T-helper 17 cell (primary cell): ENCODE results near the gene LARGE1. TPM values are rescaled to one million over a fixed set of nuclear protein-coding genes. Genes with fewer than 3 reads are reported as not detected.

Experiments used
- ATAC-seq: fragments of 150-1000 bp; cut with Tn5 transposase; 2 replicates; pipeline ENCODE4 v1.10.0; 2021; ENCODE audit warnings: mild to moderate bottlenecking, moderate library complexity
- DNase-seq, 3 donors: peaks; one replicate each; pipeline versions ENCODE4 v3.0.0 to v3.0.0-alpha.2; 2020 to 2021
- H3K9me3 ChIP-seq: one replicate; pipeline ENCODE4 v1.7.0; 2013; ENCODE audit warnings: low read length, mild to moderate bottlenecking; ENCODE audit not compliant: control insufficient read depth, poor library complexity, severe bottlenecking
- H3K27ac Mint-ChIP-seq: one replicate; pipeline ENCODE4 v1.8.0; 2022; ENCODE audit warnings: mild to moderate bottlenecking, moderate library complexity, mixed read lengths
- H3K27me3 Mint-ChIP-seq: one replicate; pipeline ENCODE4 v1.8.0; 2022; ENCODE audit warnings: mixed read lengths
- H3K36me3 Mint-ChIP-seq: one replicate; pipeline ENCODE4 v1.8.0; 2022; ENCODE audit warnings: low read depth, mixed read lengths
- H3K4me1 Mint-ChIP-seq: one replicate; pipeline ENCODE4 v1.8.0; 2022; ENCODE audit warnings: mild to moderate bottlenecking, mixed read lengths
- H3K4me3 Mint-ChIP-seq: one replicate; pipeline ENCODE4 v1.8.0; 2022; ENCODE audit warnings: mild to moderate bottlenecking, moderate library complexity, mixed read lengths
- total RNA-seq, 4 donors: library from RNA in 2 of 4; stranded (reverse) in 2 of 4; gene quantifications; one replicate each; pipeline ENCODE4 v1.2.3 and lab custom pipeline; 2022 to 2026

The LARGE1 gene
- total RNA-seq, 2 donors from 2014 or later = 2.1 to 7.0 TPM

DNA sequence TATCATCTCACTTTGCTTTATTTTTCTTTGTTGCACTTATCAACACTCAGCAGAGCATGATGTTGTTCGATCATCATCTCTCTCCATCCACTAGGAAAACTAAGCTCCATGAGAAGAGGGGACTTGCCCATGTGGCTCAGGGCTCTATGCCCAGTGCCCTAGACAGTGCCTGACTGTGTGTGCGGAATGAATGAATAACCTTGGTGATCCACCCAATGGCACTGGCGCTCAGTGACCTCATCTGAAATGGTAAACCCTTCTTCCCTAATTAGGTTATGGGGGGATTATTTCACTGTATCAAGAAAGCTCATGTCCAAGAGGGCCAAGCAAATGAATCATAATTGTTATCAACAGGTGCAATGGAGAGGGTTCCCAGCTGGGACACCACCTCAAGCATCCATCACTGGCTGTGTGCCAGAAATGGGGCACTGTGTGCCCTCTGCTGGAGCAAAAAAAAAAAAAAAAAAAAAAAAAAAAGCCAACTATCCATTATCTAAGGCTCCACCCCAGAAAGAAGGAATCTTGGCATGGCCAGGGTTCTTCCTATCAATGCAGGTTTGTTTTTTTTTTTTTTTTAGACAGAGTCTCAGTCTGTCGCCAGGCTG lies 172.6 kb downstream of the LARGE1 start:
- no peak overlapping the region for H3K27ac Mint-ChIP-seq
- no peaks in the 10 kb centered on the region for H3K27me3 Mint-ChIP-seq
- no peaks in the 10 kb centered on the region for H3K36me3 Mint-ChIP-seq
- DNase-seq (no peak), ATAC-seq (no peak)
- no peaks in the 10 kb centered on the region for H3K4me1 Mint-ChIP-seq
- H3K9me3 ChIP-seq = no peaks in the 10 kb centered on the region
- no peak overlapping the region for H3K4me3 Mint-ChIP-seq

DNA sequence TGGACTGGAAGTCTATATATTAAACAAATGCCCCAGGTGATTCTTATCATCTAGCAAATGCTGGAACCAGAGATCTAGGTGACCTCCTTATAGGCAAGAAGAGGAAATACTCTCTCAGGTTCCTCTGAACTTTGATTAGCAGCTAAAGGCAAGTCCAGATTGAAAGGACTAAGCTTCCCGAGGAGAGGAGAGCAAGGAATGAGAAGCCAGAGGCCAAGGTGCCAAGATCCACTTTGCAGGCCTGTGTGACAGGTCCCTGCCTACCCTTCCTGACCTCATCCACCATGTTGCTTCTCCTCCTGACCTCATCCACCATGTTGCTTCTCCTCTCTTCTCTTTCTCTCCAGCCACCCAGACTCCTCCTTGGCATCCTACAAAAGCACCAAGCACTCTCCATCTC lies 173.2 kb downstream of the LARGE1 start:
- no peak overlapping the region for H3K4me3 Mint-ChIP-seq
- no peaks in the 10 kb centered on the region for H3K9me3 ChIP-seq
- H3K27ac Mint-ChIP-seq = no peak overlapping the region
- DNase-seq (no peak), ATAC-seq (no peak)
- no peaks in the 10 kb centered on the region for H3K36me3 Mint-ChIP-seq
- no peaks in the 10 kb centered on the region for H3K4me1 Mint-ChIP-seq
- H3K27me3 Mint-ChIP-seq = no peaks in the 10 kb centered on the region

DNA sequence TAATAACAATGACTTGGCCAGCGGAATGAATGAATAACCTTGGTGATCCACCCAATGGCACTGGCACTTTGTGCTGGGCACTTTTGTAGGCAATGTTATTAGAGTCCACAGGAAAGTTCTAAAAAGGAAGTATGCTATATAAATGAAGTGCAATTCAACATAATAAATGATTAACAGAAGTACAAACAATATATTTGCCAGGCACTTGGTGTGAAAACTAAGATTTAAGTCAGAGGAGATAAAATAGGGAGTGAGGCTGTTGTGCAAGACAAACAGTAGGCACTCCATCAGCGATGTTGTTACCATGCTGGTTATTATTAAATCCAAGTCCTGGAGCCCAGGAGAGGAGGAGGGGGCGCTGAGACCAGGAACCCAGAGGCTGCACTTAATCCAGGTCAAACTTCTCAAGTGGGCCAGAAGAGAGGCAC lies 173.8 kb downstream of the LARGE1 start:
- ATAC-seq (no peak), DNase-seq (no peak)
- H3K36me3 Mint-ChIP-seq = no peaks in the 10 kb centered on the region
- no peak overlapping the region for H3K4me3 Mint-ChIP-seq
- H3K27me3 Mint-ChIP-seq = no peaks in the 10 kb centered on the region
- H3K27ac Mint-ChIP-seq = no peak overlapping the region
- no peaks in the 10 kb centered on the region for H3K4me1 Mint-ChIP-seq
- H3K9me3 ChIP-seq = no peaks in the 10 kb centered on the region

DNA sequence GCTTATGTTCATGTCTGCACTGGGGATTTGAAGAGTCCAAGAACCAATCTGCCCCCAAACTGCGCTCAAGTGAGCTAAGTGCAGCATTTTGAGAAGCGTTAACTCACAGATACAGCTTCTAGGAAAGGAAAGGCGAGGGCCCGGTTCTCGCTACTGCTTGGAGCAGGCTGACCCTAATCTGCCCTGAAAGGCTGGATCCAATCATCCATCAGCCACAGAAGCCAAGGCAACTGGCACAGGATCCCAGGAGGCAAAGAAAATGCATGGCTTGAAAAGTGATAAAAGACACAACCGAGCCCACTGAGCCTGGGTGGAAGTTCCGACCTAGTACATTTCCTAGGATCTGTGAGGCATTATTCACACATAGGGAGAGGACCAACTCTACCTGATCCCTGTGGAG lies 174.8 kb downstream of the LARGE1 start:
- Mint-ChIP-seq H3K27ac (no peak overlapping the region), H3K4me3 (no peak overlapping the region), H3K27me3 (no peaks in the 10 kb centered on the region), H3K36me3 (no peaks in the 10 kb centered on the region), H3K4me1 (no peaks in the 10 kb centered on the region)
- DNase-seq (no peak), ATAC-seq (no peak)
- no peaks in the 10 kb centered on the region for H3K9me3 ChIP-seq

DNA sequence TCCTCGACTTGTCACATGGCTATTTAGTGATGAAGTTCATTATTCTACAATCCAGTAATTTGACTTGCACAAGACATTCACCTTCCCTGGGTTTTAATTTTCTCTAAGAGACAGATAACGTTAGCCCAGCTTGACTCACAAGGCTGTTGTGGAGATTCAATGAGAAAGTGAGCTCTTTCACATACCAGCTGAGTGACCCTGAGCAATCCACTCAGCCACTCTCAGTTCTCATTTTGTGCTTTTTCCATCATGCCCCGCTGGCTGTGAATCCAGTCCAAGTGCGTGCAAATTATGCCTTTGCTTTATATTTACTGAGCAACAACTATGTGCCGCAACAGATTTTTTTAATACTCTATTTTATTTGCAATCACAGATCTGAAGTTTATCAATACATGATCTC lies 176.5 kb downstream of the LARGE1 start:
- no peaks in the 10 kb centered on the region for H3K9me3 ChIP-seq
- no peak overlapping the region for H3K27ac Mint-ChIP-seq
- DNase-seq (no peak), ATAC-seq (no peak)
- H3K4me3 Mint-ChIP-seq = no peak overlapping the region
- H3K4me1 Mint-ChIP-seq = no peaks in the 10 kb centered on the region
- H3K36me3 Mint-ChIP-seq = no peaks in the 10 kb centered on the region
- H3K27me3 Mint-ChIP-seq = no peaks in the 10 kb centered on the region

DNA sequence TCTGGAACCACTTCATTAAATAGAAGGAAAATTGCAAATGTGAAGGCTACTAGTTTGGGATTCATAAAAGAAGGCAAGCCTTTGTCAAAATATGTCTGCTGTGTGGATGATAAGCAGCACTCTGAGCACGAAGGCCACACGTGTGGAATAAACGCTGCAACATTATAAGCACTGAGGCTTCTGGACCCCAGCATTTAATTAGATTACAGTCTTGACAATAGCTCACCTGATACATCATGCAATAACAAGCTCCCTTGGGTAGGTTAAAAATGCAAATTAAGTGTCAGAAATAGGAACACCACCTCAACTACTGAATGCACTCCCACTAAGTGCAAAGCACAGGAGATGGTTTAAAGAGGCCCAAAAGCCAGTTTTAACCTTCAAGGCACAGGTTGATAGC lies 179.3 kb downstream of the LARGE1 start:
- ATAC-seq = no peak
- no peaks in the 10 kb centered on the region for H3K4me1 Mint-ChIP-seq
- no peaks in the 10 kb centered on the region for H3K9me3 ChIP-seq
- DNase-seq = no peak
- no peak overlapping the region for H3K27ac Mint-ChIP-seq
- H3K27me3 Mint-ChIP-seq = no peaks in the 10 kb centered on the region
- no peaks in the 10 kb centered on the region for H3K36me3 Mint-ChIP-seq
- no peak overlapping the region for H3K4me3 Mint-ChIP-seq

DNA sequence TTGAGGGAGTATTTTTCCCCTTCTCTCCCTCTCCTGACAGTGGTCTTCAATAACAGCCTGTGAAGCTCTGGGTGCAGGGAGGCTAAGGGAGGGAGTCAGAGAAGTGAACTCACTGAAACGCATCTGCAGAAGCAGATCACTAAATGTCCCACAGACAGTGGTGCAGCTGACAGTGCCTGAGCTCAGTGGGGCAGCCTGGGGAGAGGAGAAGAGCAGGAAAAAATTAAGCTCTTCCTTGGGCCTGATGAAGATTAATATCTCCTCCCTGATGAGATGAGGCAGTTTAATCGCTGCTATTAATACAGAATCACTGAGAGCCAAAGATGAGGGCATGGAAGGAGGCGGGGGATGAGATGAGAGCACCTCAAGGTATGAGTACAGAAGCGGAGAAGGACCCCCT lies 180.8 kb downstream of the LARGE1 start:
- no peak for DNase-seq
- Mint-ChIP-seq H3K27me3 (no peaks in the 10 kb centered on the region), H3K36me3 (no peaks in the 10 kb centered on the region), H3K4me1 (no peaks in the 10 kb centered on the region), H3K27ac (no peak overlapping the region), H3K4me3 (no peak overlapping the region)
- no peaks in the 10 kb centered on the region for H3K9me3 ChIP-seq
- no peak for ATAC-seq

DNA sequence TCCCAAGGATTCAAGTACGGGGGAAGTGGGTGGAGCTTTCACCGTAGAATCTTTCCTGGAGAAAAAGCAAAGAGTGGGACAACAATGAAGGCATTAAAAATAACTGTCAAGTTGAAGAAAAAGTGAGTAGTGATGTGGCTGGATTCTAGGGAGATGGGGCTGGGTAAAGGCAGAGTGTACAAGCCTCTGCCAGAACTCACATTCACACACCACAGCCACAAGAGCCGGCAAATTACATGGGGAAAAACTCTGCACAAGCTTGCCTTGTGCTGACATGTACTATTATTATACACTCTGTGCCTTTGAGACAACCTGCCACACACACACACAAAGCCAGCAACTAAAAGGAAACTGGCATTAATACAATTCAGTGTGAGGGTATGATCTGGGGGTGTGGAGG lies 182.6 kb downstream of the LARGE1 start:
- no peaks in the 10 kb centered on the region for H3K9me3 ChIP-seq
- H3K27me3 Mint-ChIP-seq = no peaks in the 10 kb centered on the region
- H3K4me1 Mint-ChIP-seq = no peaks in the 10 kb centered on the region
- no peaks in the 10 kb centered on the region for H3K36me3 Mint-ChIP-seq
- no peak overlapping the region for H3K4me3 Mint-ChIP-seq
- DNase-seq (no peak), ATAC-seq (no peak)
- H3K27ac Mint-ChIP-seq = no peak overlapping the region

DNA sequence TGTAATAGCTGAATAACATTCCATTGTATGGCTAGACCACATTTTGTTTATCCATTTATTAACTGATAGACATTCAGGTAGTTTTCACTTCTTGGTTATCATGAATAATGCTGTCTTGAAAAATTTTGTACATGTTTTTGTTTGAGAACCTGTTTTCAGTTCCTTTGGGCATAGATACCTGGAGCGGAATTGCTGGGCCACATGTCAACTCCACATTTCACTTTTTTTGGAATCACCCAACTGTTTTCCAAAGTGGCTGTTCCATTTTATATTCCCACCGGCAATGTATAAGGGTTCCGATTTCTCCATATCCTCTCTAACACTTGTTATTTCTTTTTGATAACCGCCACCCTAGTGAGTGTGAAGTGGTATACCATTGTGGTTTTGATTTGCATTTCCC lies 184.3 kb downstream of the LARGE1 start:
- Mint-ChIP-seq H3K36me3 (no peaks in the 10 kb centered on the region), H3K27ac (no peak overlapping the region), H3K4me1 (no peaks in the 10 kb centered on the region), H3K27me3 (no peaks in the 10 kb centered on the region), H3K4me3 (no peak overlapping the region)
- DNase-seq (no peak), ATAC-seq (no peak)
- no peaks in the 10 kb centered on the region for H3K9me3 ChIP-seq

DNA sequence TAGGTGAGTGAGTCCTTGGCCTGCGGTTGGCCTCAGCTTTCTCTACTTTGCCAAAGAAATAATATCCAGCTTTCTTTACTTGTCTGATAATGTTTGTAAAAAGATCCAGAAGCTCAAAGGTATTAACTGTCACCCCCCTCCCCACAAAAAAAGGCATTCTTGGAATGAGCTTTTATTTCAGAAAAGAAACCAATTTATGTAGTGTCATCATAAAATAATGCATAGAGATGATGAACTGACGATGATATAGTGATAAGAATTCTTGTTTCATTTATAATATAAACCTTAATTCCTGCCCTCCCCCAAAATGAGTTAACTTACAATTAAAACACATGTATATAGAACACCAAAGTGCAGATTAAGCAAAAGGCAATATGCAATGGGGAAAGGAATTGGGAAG lies 191.4 kb downstream of the LARGE1 start:
- Mint-ChIP-seq H3K4me1 (no peaks in the 10 kb centered on the region), H3K27ac (no peak overlapping the region), H3K36me3 (no peaks in the 10 kb centered on the region), H3K4me3 (no peak overlapping the region), H3K27me3 (no peaks in the 10 kb centered on the region)
- no peaks in the 10 kb centered on the region for H3K9me3 ChIP-seq
- DNase-seq = no peak
- no peak for ATAC-seq

DNA sequence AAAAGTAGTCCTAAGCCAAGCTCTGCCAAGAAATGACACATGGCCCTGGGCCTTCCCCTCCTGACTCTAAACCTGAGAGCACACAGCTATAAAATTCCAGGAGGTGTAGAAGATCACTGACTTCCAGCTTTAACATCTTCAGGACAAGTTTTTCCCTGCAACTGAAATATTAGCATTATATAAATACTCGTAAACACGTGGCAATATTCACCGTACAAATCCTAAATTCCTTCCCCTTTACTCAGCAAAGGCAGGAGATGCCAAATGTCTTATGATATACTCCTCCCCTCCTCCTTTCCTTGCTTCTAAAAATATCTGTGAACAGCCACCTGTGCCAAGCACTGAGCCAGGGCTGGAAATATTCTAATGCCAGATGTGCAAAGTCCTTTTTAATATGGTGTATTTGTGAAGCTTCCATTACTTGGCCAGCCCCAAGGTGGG lies 194.0 kb downstream of the LARGE1 start:
- H3K4me1 Mint-ChIP-seq = no peaks in the 10 kb centered on the region
- DNase-seq = no peak
- H3K27ac Mint-ChIP-seq = no peak overlapping the region
- H3K4me3 Mint-ChIP-seq = no peak overlapping the region
- H3K9me3 ChIP-seq = no peaks in the 10 kb centered on the region
- H3K27me3 Mint-ChIP-seq = no peaks in the 10 kb centered on the region
- H3K36me3 Mint-ChIP-seq = no peaks in the 10 kb centered on the region
- ATAC-seq = no peak

DNA sequence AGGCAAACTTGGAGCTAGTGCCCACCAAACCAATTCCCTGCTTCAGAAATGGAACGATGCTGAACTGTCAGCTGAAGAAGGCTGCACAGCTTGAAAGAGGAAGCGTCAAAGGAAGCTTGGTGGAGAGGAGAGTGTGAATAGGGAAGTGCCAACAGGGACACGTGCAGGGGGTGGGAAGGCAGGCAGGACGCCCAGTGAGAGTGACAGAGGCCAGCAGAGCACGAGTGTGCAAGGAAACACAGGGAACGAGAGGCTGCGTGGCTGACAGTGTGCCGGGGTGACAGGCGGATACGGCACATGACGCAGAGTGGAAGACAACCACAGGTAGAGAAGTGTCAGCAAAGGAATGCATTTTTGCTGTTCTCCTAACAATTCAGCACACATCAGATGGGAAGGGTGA lies 196.4 kb downstream of the LARGE1 start:
- no peak for ATAC-seq
- Mint-ChIP-seq H3K36me3 (no peaks in the 10 kb centered on the region), H3K4me3 (no peak overlapping the region), H3K27ac (no peak overlapping the region), H3K27me3 (no peaks in the 10 kb centered on the region), H3K4me1 (no peaks in the 10 kb centered on the region)
- no peaks in the 10 kb centered on the region for H3K9me3 ChIP-seq
- no peak for DNase-seq

DNA sequence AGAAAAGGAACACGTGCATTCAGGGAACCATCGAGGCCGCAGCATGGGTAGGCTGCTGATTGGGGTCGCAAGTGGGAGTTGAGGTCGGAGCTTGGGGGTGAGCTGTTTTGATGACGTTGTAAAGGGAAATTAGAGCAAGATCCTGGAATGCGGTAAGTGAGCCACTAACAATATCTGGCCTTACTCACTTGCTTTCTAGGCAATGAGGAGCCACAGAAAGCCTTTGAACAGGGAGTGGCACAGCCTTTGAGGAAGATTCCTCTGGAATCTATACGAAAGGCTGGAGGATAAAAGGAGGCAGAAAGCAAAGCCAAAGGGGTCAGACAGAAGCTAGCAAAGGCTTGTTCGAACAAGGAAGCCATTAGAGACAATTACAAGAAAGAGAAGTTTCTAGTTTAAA lies 197.5 kb downstream of the LARGE1 start:
- no peak overlapping the region for H3K27ac Mint-ChIP-seq

DNA sequence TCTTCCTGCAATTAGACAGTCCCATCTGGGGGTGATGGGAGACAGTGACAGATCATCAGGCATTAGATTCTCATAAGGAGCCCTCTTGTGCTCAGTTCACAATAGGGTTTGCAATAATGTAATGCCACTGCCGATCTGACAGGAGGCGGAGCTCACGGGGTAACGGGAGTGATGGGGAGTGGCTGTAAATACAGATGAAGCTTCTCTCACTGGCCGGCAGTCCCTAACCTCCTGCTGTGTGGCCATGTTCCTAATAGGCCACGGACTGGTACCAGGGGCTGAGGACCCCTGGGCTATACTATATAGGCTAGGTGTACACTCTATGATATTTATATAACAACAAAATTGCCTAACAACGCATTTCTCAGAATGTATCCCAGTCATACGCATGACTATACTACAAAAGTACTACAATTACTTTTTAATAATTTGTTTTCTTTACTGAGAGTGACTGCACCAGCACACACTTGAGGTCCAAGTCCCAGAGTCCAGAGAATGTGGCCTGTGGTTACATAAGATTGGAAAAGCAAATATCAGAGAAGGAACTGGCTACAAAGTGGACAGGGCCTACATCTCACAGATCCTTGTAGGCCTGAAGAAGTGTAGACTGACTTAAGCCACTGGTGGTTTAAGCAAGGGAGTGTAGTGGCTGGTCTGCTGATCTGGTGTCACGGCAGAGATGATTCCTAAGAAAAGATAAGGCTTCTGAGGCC lies 200.0 kb downstream of the LARGE1 start:
- Mint-ChIP-seq H3K27me3 (no peaks in the 10 kb centered on the region), H3K4me1 (no peaks in the 10 kb centered on the region), H3K36me3 (no peaks in the 10 kb centered on the region), H3K27ac (no peak overlapping the region), H3K4me3 (no peak overlapping the region)
- no peaks in the 10 kb centered on the region for H3K9me3 ChIP-seq
- DNase-seq (no peak), ATAC-seq (no peak)

More for the DNA sequence above, 197.5 kb downstream of the LARGE1 start:
- H3K27me3 Mint-ChIP-seq = no peaks in the 10 kb centered on the region
- ATAC-seq (no peak), DNase-seq (no peak)
- H3K4me3 Mint-ChIP-seq = no peak overlapping the region
- no peaks in the 10 kb centered on the region for H3K4me1 Mint-ChIP-seq
- H3K9me3 ChIP-seq = no peaks in the 10 kb centered on the region
- H3K36me3 Mint-ChIP-seq = no peaks in the 10 kb centered on the region
